Measurements from ENCODE around the gene ELAVL3. TPM values are rescaled to one million over a fixed set of nuclear protein-coding genes. Genes with fewer than 3 reads are reported as not detected.

ELAVL3 gene
- total and polyA plus RNA-seq, 2 of the 4 experiments (the other 2 are of a cell fraction): not detected

DNA sequence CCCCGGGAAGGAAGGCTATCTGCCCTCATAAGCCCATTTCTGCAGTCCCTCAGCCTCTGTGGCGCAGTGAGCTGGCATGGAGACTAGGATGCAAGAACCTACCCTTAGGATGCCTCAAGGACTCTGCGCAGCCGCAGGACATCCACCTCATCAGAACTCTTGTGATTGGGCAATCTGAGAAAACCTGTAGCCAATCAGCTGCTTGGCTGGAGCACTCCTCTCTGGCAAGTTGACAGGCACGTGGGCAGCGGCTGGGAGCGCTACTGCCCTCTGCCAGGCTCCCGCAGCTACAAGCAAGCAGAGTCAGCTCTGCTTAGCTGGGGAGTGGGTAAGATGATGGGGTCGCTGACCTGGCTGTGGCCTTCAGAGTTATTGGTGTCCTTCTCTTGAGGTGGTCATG is 49.6 kb upstream of the ELAVL3 start:
- Histone ChIP-seq H4K20me1 (ENCODE audit: insufficient read depth, low read length) (peaks cover 9% of the 10 kb centered on the region; the same call in 1 of the 2 replicates), H3K14ac (replicated peaks; ENCODE audit: low read depth, low read length) (no peak overlapping the region), H2AK9ac (replicated peaks; ENCODE audit: low read depth, low read length, poor library complexity) (peak overlapping the region; percentile 11), H3K9me3 (ENCODE audit: control insufficient read depth, insufficient read depth, low read length) (no peaks in the 10 kb centered on the region), H3K27me3 (ENCODE audit: control insufficient read depth, insufficient read depth, low read length) (no peaks in the 10 kb centered on the region), H4K8ac (ENCODE audit: low read depth in 2 of 2, low read length in 2 of 2) (peak overlapping the region in 1 of 2 experiments; percentile 71; a peak in 1 of 4 replicates), H2BK20ac (ENCODE audit: low read depth, low read length) (peak overlapping the region; percentile 44; the same call in 1 of the 2 replicates), H3K4me1 (ENCODE audit: control insufficient read depth, insufficient read depth, low read length) (peaks cover 7% of the 10 kb centered on the region), H3K4ac (ENCODE audit: low read depth, low read length) (peak overlapping the region; percentile 51), H4K5ac (ENCODE audit: low read depth, low read length) (peak overlapping the region; percentile 54; the same call in 1 of the 2 replicates), H3K18ac (ENCODE audit: low read depth, low read length) (no peak overlapping the region), H3K4me3 (ENCODE audit: insufficient read depth, low read depth, low read length) (no peak overlapping the region), H4K91ac (ENCODE audit: insufficient read depth, low read depth, low read length) (no peak overlapping the region; the same call in 1 of the 2 replicates), H2AFZ (replicated peaks; ENCODE audit: low read length, poor library complexity) (peak overlapping the region; percentile 16), H3K36me3 (ENCODE audit: control insufficient read depth, insufficient read depth, low read length) (no peaks in the 10 kb centered on the region), H3K23ac (ENCODE audit: low read depth, low read length) (no peak overlapping the region), H2AK5ac (ENCODE audit: low read depth, low read length) (peak overlapping the region; percentile 86), H2BK15ac (ENCODE audit: low read depth, low read length) (peak overlapping the region; percentile 77; the same call in 2 of the 3 replicates), H3K56ac (ENCODE audit: extremely low read depth, insufficient read depth, low read length) (no peak overlapping the region), H2BK5ac (ENCODE audit: low read depth, low read length, poor library complexity, severe bottlenecking) (peak overlapping the region; percentile 60), H3K79me1 (ENCODE audit: low read depth in 1 of 2, low read length in 2 of 2) (peaks cover 15 to 30% of the 10 kb centered on the region in 2 experiments), H3K4me2 (ENCODE audit: low read depth, low read length) (no peak overlapping the region), H3K27ac (ENCODE audit: insufficient read depth, low read length) (no peak overlapping the region), H3K9me1 (ENCODE audit: insufficient read depth, low read length) (peaks cover 12% of the 10 kb centered on the region), H2BK120ac (ENCODE audit: low read depth, low read length) (peak overlapping the region; percentile 70), H3K9ac (ENCODE audit: low read depth, low read length) (no peak overlapping the region)
- WGBS, 2 experiments (ENCODE audit: extremely low coverage in 2 of 2, insufficient read length in 1 of 2): 4% methylated on average over 4 of the region's 9 CpGs; no CpG with 5 or more reads in 1 of the 2 experiments
- no peak for ATAC-seq (ENCODE audit: low read depth)
- in situ Hi-C loops (cut with MboI; ENCODE audit: low sequenced_read_pairs): no loop called here
- ChIA-PET POLR2A (ENCODE audit: unreplicated experiment) (no interaction called here), CTCF (no interaction called here)
- TF ChIP-seq POLR2A (IDR thresholded peaks at IDR 0.05; ENCODE audit: low read depth, low read length): no peak
- no peak for TF ChIP-seq FOS (IDR thresholded peaks at IDR 0.05; ENCODE audit: low read depth, low read length)
- peak; percentile 90 for TF ChIP-seq CEBPB (IDR thresholded peaks at IDR 0.05; ENCODE audit: low read depth, low read length)
- TF ChIP-seq RCOR1 (IDR thresholded peaks at IDR 0.05; ENCODE audit: insufficient replicate concordance, low read length): no peak
- no peak for TF ChIP-seq NFE2L2 (IDR thresholded peaks at IDR 0.05; ENCODE audit: low read depth, low read length)
- no peak for TF ChIP-seq RFX5 (IDR thresholded peaks at IDR 0.05; ENCODE audit: low read depth, low read length)
- peak; percentile 34 for TF ChIP-seq CTCF (conservative IDR thresholded peaks at IDR 0.05; ENCODE audit: low read depth, low read length)
- no peak for TF ChIP-seq SMC3 (IDR thresholded peaks at IDR 0.05; ENCODE audit: low read depth, low read length)
- no peak for TF ChIP-seq MAFK (IDR thresholded peaks at IDR 0.05; ENCODE audit: low read depth, low read length)
- TF ChIP-seq MXI1 (IDR thresholded peaks at IDR 0.05; ENCODE audit: borderline replicate concordance, low read depth, low read length): peak; percentile 52; the same call in 1 of the 2 replicates
- TF ChIP-seq BHLHE40 (IDR thresholded peaks at IDR 0.05; ENCODE audit: low read depth, low read length): peak; percentile 88
- TF ChIP-seq, protein P1, sequence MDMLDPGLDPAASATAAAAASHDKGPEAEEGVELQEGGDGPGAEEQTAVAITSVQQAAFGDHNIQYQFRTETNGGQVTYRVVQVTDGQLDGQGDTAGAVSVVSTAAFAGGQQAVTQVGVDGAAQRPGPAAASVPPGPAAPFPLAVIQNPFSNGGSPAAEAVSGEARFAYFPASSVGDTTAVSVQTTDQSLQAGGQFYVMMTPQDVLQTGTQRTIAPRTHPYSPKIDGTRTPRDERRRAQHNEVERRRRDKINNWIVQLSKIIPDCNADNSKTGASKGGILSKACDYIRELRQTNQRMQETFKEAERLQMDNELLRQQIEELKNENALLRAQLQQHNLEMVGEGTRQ (IDR thresholded peaks at IDR 0.05; ENCODE audit: low read depth, low read length): peak; percentile 80
- DNase-seq: peak; percentile 78
- BruUV-seq (replicated peaks): no TSS peak
- intact Hi-C loops (cut with micrococcal nuclease): no loop called here
- dilution Hi-C loops (cut with HindIII; ENCODE audit: low sequenced_read_pairs, unreplicated experiment): no loop called here
